Measurements from ENCODE around the gene RAD9A. TPM values are rescaled to one million over a fixed set of nuclear protein-coding genes. Genes with fewer than 3 reads are reported as not detected.

The RAD9A gene
- total and polyA plus RNA-seq, 4 donors: 8.8 to 56.2 (median 19.8) TPM

DNA sequence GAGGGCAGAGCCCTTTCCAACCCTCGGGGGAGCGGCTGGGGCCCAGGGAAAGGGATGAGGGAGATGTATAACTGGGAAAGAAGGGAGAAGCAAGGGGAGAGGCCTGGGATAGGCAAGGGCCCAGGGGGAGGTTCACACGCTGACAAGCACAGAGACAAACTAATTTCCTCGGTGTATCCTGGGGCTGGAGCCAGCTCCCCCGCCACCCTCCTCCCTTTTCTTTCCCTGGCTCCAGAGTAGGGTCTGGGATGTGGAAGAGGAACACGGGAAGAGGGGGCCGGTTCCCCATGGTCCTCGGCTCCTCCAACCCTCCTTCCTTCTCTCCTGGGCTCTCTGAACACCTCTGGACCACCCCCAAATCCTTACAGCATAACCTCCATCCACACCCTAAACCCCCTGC is 25.2 kb upstream of the RAD9A start:
- Histone ChIP-seq H3K27ac (ENCODE audit: low read depth in 1 of 2, low read length in 2 of 2) (no peak overlapping the region), H3K4me3 (ENCODE audit: low read length in 2 of 2) (no peak overlapping the region), H3K9me3 (ENCODE audit: control insufficient read depth, low read length) (no peaks in the 10 kb centered on the region), H3K36me3 (ENCODE audit: control insufficient read depth in 1 of 2, insufficient read depth in 2 of 2, low read length in 1 of 2) (no peaks in the 10 kb centered on the region), H3K27me3 (ENCODE audit: control insufficient read depth in 1 of 2, insufficient read depth in 2 of 2, low read length in 1 of 2) (no peaks in the 10 kb centered on the region), H3K4me1 (ENCODE audit: control insufficient read depth in 1 of 2, insufficient read depth in 2 of 2, low read length in 2 of 2) (no peaks in the 10 kb centered on the region)
- WGBS, 2 donors: 39 to 46% methylated on average over 8 of the region's 8 CpGs
- no peak for DNase-seq
- intact Hi-C loops (cut with DNase I): no loop called here
- no peak for ATAC-seq (ENCODE audit: low FRiP score)

DNA sequence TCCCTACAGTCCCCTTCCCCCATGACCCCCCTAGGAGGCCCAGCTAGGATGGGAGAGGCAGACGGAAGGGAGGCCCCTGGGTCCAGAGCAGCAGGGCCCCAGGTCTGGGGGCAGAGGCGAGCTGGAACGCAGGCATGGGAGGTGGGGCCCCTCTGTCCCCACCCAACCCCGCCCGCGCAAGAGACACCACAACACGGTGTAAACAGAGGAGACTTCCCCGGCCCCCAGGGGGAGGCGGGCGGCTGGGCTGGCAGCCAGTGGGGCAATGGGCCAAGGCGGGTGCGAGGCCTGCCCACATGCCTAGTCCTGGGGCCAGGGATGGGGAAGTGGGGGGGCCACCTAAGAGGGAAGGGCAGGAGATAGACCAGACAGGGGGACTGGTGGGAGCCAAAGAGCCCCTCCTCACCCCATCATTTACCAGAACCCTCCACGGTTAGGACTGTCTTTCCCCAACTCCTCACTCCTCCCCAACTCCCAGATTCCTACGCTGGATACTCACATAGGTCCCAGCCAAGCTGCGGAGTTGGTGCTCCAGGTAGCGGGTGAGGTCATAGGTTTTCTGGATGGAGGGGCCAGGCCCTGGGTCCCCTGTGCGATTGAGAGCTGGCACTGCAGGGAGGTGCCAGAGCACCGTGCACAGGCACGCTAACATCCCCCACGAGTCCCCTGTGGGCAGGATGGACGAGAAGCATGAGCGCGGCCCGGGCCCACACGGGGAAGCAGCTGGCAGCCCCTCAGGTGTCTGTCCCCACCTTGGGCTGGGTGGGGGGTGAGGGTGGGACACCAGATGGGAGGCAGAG is 24.6 kb upstream of the RAD9A start:
- intact Hi-C loops (cut with DNase I): no loop called here
- Histone ChIP-seq H3K36me3 (ENCODE audit: control insufficient read depth in 1 of 2, insufficient read depth in 2 of 2, low read length in 1 of 2) (no peaks in the 10 kb centered on the region), H3K9me3 (ENCODE audit: control insufficient read depth, low read length) (no peaks in the 10 kb centered on the region), H3K4me1 (ENCODE audit: control insufficient read depth in 1 of 2, insufficient read depth in 2 of 2, low read length in 2 of 2) (no peaks in the 10 kb centered on the region), H3K27me3 (ENCODE audit: control insufficient read depth in 1 of 2, insufficient read depth in 2 of 2, low read length in 1 of 2) (no peaks in the 10 kb centered on the region), H3K27ac (ENCODE audit: low read depth in 1 of 2, low read length in 2 of 2) (no peak overlapping the region), H3K4me3 (ENCODE audit: low read length in 2 of 2) (no peak overlapping the region)
- WGBS, 2 donors: 63 to 66% methylated on average over 22 to 25 of the region's 25 CpGs
- ATAC-seq (ENCODE audit: low FRiP score) (no peak), DNase-seq (no peak)

DNA sequence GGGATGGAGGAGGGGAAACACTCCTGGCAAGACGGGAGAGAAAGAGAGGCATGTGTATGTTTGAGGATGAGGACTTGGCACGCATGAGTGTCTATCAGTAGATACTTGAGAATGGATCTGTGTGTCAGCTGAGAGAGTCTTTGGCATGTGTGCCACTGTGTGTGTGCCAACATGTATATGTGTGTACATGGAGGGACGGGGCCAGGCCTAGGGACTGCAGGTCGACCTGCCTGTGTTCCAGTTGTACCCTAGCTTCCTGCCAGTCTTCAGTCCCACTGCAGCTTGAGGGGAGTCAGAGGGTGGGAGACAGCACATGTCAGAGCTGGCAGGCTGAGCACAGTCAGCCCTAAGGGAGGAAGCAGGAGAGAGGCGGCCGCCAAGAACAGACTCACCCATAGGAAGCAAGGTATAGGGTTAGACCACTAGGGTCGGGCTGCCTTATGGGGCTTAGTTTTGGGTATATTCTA is 24.0 kb upstream of the RAD9A start:
- no peaks in the 10 kb centered on the region for H3K36me3 ChIP-seq (ENCODE audit: control insufficient read depth in 1 of 2, insufficient read depth in 2 of 2, low read length in 1 of 2)
- no peak overlapping the region for H3K4me3 ChIP-seq (ENCODE audit: low read length in 2 of 2)
- H3K4me1 ChIP-seq (ENCODE audit: control insufficient read depth in 1 of 2, insufficient read depth in 2 of 2, low read length in 2 of 2): no peaks in the 10 kb centered on the region
- intact Hi-C loops (cut with DNase I): no loop called here
- H3K27ac ChIP-seq (ENCODE audit: low read depth in 1 of 2, low read length in 2 of 2): no peak overlapping the region
- H3K27me3 ChIP-seq (ENCODE audit: control insufficient read depth in 1 of 2, insufficient read depth in 2 of 2, low read length in 1 of 2): no peaks in the 10 kb centered on the region
- H3K9me3 ChIP-seq (ENCODE audit: control insufficient read depth, low read length): no peaks in the 10 kb centered on the region
- ATAC-seq (ENCODE audit: low FRiP score) (no peak), DNase-seq (no peak)
- 85% methylated on average over 7 of the region's 7 CpGs for WGBS, 2 donors

DNA sequence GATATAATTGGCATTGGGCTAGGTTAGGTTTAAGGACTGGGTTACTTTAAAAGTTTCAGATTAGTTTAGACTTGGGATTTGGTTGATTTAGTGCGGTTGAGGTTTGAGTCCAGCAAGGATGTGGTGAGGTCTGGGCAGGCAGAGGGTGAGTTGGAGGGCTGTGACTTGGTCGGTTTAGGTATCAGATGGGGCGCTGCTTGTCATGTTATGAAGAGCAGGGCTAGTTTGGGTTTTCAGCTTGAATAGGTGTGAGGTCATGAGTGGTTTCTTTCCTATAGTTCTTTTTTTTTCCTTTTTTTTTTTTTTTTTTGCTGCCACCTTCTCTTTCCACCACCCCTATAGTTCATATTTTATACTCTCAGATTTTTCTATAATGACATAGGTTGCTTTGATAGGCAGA is 23.2 kb upstream of the RAD9A start:
- no peaks in the 10 kb centered on the region for H3K27me3 ChIP-seq (ENCODE audit: control insufficient read depth in 1 of 2, insufficient read depth in 2 of 2, low read length in 1 of 2)
- no peak for DNase-seq
- no peaks in the 10 kb centered on the region for H3K4me1 ChIP-seq (ENCODE audit: control insufficient read depth in 1 of 2, insufficient read depth in 2 of 2, low read length in 2 of 2)
- intact Hi-C loops (cut with DNase I): no loop called here
- no peak overlapping the region for H3K4me3 ChIP-seq (ENCODE audit: low read length in 2 of 2)
- no peaks in the 10 kb centered on the region for H3K9me3 ChIP-seq (ENCODE audit: control insufficient read depth, low read length)
- ATAC-seq (ENCODE audit: low FRiP score): no peak
- no peak overlapping the region for H3K27ac ChIP-seq (ENCODE audit: low read depth in 1 of 2, low read length in 2 of 2)
- no peaks in the 10 kb centered on the region for H3K36me3 ChIP-seq (ENCODE audit: control insufficient read depth in 1 of 2, insufficient read depth in 2 of 2, low read length in 1 of 2)
- WGBS, 2 donors: 90 to 92% methylated on average over 3 of the region's 3 CpGs

DNA sequence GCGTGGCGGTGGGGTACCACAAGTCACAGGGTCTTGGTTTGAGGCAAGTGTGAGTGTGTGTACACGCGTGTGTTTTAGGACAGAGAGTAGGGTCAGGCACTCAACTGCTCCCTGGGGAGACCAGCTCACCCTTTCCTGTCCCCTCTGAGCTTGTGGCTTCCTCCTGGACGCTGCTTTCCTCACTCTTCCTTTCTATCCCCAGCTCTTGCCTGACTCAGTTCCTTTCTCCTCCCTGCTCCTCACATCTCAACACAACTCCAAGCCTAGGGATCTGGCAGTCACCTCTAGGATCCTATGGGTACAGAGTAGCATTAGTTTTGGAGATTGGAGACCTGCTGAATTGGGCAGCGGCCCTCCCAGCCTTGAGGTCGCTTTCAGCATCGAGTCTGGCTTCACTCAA is 22.5 kb upstream of the RAD9A start:
- ATAC-seq (ENCODE audit: low FRiP score) (no peak), DNase-seq (no peak)
- Histone ChIP-seq H3K4me1 (ENCODE audit: control insufficient read depth in 1 of 2, insufficient read depth in 2 of 2, low read length in 2 of 2) (no peaks in the 10 kb centered on the region), H3K4me3 (ENCODE audit: low read length in 2 of 2) (no peak overlapping the region), H3K36me3 (ENCODE audit: control insufficient read depth in 1 of 2, insufficient read depth in 2 of 2, low read length in 1 of 2) (no peaks in the 10 kb centered on the region), H3K27me3 (ENCODE audit: control insufficient read depth in 1 of 2, insufficient read depth in 2 of 2, low read length in 1 of 2) (no peaks in the 10 kb centered on the region), H3K9me3 (ENCODE audit: control insufficient read depth, low read length) (no peaks in the 10 kb centered on the region), H3K27ac (ENCODE audit: low read depth in 1 of 2, low read length in 2 of 2) (no peak overlapping the region)
- intact Hi-C loops (cut with DNase I): no loop called here
- 87 to 88% methylated on average over 8 of the region's 8 CpGs for WGBS, 2 donors

DNA sequence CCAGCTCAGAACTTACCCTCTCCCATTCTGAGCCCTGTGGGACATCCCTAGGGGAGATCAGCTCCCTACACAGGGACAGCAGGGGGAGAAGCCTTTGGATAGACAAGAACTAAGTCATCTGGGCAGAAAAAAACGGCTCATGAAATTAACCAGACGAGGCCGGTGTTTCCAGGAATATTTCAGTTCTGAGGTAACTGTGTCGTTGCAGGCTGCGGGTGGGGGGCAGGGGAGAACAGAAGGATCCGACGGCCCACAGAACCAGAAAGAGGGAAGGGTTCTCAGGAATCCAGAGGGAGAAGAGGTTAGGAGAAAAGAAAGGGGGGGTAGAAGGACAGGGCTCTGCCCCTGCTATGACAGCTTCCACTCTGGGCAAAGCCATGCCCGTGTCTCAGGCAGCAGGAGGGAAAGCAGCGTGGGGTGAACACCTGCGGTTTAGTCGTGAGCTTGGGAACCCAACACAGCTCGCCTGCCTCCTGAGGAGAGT is 21.9 kb upstream of the RAD9A start:
- ATAC-seq (ENCODE audit: low FRiP score): no peak
- WGBS, 2 donors: 47 to 51% methylated on average over 12 of the region's 12 CpGs
- Histone ChIP-seq H3K36me3 (ENCODE audit: control insufficient read depth in 1 of 2, insufficient read depth in 2 of 2, low read length in 1 of 2) (no peaks in the 10 kb centered on the region), H3K27me3 (ENCODE audit: control insufficient read depth in 1 of 2, insufficient read depth in 2 of 2, low read length in 1 of 2) (no peaks in the 10 kb centered on the region), H3K4me3 (ENCODE audit: low read length in 2 of 2) (no peak overlapping the region), H3K9me3 (ENCODE audit: control insufficient read depth, low read length) (no peaks in the 10 kb centered on the region), H3K4me1 (ENCODE audit: control insufficient read depth in 1 of 2, insufficient read depth in 2 of 2, low read length in 2 of 2) (no peaks in the 10 kb centered on the region), H3K27ac (ENCODE audit: low read depth in 1 of 2, low read length in 2 of 2) (no peak overlapping the region)
- intact Hi-C loops (cut with DNase I): no loop called here
- DNase-seq: no peak

DNA sequence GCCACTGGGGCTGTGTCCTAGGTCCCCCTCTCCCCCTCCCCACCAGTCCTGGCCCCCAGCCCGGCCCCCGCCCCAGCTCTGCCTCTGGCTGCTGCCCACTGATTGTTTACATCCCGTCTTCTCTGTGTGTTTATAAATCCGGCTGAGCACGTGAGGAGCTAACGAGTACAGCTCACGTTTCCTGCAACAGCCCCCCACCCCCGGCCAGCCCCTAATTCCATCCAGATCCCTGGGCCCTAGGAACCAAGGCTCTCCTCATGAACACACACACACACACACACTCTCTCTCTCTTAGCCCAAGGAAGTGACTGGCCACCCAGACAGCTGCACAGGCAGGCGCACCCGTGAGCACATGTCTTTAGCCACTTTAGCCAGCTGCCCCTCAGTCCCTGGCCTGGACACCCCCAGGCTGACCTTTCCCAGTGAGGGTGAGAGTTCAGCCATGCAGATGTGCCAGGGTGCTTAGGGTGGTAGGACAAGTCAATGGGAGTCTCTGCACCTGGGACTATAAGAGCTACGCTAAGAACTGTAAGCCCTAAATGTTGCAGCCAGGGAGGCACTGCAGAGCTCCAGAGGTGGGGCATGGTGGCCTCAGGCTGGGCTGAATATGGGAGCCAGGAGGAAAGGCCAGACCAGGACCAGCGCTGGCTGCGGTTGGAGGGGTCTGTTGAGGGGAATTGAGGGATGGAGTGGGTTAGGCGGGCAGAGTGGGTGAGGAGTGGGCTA is 21.3 kb upstream of the RAD9A start:
- Histone ChIP-seq H3K4me1 (ENCODE audit: control insufficient read depth in 1 of 2, insufficient read depth in 2 of 2, low read length in 2 of 2) (no peaks in the 10 kb centered on the region), H3K4me3 (ENCODE audit: low read length in 2 of 2) (no peak overlapping the region), H3K27me3 (ENCODE audit: control insufficient read depth in 1 of 2, insufficient read depth in 2 of 2, low read length in 1 of 2) (no peaks in the 10 kb centered on the region), H3K36me3 (ENCODE audit: control insufficient read depth in 1 of 2, insufficient read depth in 2 of 2, low read length in 1 of 2) (no peaks in the 10 kb centered on the region), H3K27ac (ENCODE audit: low read depth in 1 of 2, low read length in 2 of 2) (no peak overlapping the region), H3K9me3 (ENCODE audit: control insufficient read depth, low read length) (no peaks in the 10 kb centered on the region)
- ATAC-seq (ENCODE audit: low FRiP score): no peak
- intact Hi-C loops (cut with DNase I): no loop called here
- DNase-seq: no peak
- 70% methylated on average over 14 of the region's 14 CpGs for WGBS, 2 donors

DNA sequence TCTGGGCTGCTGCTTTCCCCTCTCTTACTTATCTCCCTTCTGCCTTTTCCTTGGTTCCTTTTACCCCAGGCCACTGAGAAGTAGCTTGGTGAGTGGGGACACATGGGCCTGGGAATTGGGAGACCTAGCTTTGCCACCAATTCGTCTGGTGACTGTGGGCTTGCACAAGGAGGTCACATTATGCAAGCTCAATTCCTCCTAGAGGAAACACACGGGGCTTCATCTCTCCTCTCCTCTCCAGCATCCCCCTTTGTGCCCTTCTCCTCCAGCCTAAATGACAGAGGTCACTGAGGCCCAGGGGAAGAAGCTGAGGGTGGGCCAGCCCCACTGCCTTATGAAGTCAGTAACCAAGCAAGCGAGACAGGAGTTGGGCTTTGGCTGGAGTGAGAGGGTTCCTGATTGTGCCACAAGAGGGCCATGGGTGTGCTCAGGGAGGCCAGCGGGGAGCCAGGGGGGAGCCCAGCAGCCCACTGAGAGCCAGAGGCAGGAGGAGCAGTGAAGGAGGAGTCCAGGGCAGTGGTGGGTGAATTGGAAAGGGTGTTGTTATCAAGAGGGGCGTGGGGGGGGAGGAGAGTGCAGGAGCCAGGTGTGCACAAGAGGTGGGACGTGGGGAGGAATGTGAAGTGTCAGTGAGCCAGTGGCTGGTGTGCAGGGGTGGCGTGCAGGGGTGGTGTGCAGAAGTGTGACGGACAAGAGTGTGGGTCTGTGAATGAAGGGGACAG is 20.4 kb upstream of the RAD9A start:
- 16 to 25% methylated on average over 8 of the region's 8 CpGs for WGBS, 2 donors
- Histone ChIP-seq H3K4me1 (ENCODE audit: control insufficient read depth in 1 of 2, insufficient read depth in 2 of 2, low read length in 2 of 2) (no peaks in the 10 kb centered on the region), H3K27me3 (ENCODE audit: control insufficient read depth in 1 of 2, insufficient read depth in 2 of 2, low read length in 1 of 2) (no peaks in the 10 kb centered on the region), H3K27ac (ENCODE audit: low read depth in 1 of 2, low read length in 2 of 2) (no peak overlapping the region), H3K36me3 (ENCODE audit: control insufficient read depth in 1 of 2, insufficient read depth in 2 of 2, low read length in 1 of 2) (no peaks in the 10 kb centered on the region), H3K4me3 (ENCODE audit: low read length in 2 of 2) (no peak overlapping the region), H3K9me3 (ENCODE audit: control insufficient read depth, low read length) (no peaks in the 10 kb centered on the region)
- ATAC-seq (ENCODE audit: low FRiP score) (no peak), DNase-seq (no peak)
- intact Hi-C loops (cut with DNase I): no loop called here
